ENCODE measurements around the gene TRMT5.

- TF ChIP-seq CTCF (IDR thresholded peaks at IDR 0.05; ENCODE audit: poor library complexity): no peak
- TF ChIP-seq EZH2 (IDR thresholded peaks at IDR 0.05; ENCODE audit: borderline replicate concordance): no peak
Observed at GRCh38 chr14:60977847-60978246, 3.0 kb downstream of the TRMT5 start.

Measured in hepatocyte (in vitro differentiated cells).